ENCODE data around the gene DOCK4. TPM values are rescaled to one million over a fixed set of nuclear protein-coding genes. Genes with fewer than 3 reads are reported as not detected.

The DOCK4 gene
- polyA plus RNA-seq, 1 donor: 8.1 TPM

DNA sequence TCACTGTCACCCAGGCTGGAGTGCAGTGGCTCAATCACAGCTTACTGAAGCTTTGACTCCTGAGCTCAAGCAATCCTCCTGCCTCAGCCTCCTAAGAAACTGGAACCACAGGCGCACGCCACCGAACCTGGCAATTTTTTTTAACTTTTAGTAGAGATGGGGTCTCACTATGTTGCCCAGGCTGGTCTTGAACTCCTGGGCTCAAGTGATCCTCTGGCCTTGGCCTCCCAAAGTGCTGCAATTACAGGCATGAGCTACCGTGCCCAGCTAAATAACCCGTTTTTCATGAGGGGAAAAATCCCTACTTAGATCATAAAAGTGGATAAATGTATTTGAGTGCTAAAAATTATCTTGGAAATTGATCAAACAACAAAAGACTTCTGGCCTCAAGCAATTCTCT is 443.4 kb downstream of the DOCK4 start:
- WGBS (ENCODE audit: insufficient coverage, low lambda C conversion rate): 30% methylated on average over 2 of the region's 5 CpGs
- H3K27me3 ChIP-seq (ENCODE audit: control insufficient read depth, insufficient read depth, low read length): no peaks in the 10 kb centered on the region
- H3K36me3 ChIP-seq (ENCODE audit: control insufficient read depth, insufficient read depth, low read length): no peaks in the 10 kb centered on the region
- H3K4me1 ChIP-seq (ENCODE audit: control insufficient read depth, insufficient read depth, low read length): no peaks in the 10 kb centered on the region
- no peak for DNase-seq
- H3K9me3 ChIP-seq (ENCODE audit: control insufficient read depth, low read depth, low read length): no peaks in the 10 kb centered on the region
- H3K4me3 ChIP-seq (ENCODE audit: low read length): no peak overlapping the region
- no peak overlapping the region for H3K27ac ChIP-seq (ENCODE audit: low read length)

- no peaks in the 10 kb centered on the region for H3K4me1 ChIP-seq (ENCODE audit: control insufficient read depth, insufficient read depth, low read length)
- no peak for DNase-seq
- H3K27ac ChIP-seq (ENCODE audit: low read length): no peak overlapping the region
- no peaks in the 10 kb centered on the region for H3K9me3 ChIP-seq (ENCODE audit: control insufficient read depth, low read depth, low read length)
- no peaks in the 10 kb centered on the region for H3K36me3 ChIP-seq (ENCODE audit: control insufficient read depth, insufficient read depth, low read length)
- H3K4me3 ChIP-seq (ENCODE audit: low read length): no peak overlapping the region
- H3K27me3 ChIP-seq (ENCODE audit: control insufficient read depth, insufficient read depth, low read length): no peaks in the 10 kb centered on the region
Measured at GRCh38 chr7:111762211-111762610, 444.0 kb downstream of the DOCK4 start.

GRCh38 chr7:111760043-111760442 is 446.2 kb downstream of the DOCK4 start:
- DNase-seq: no peak
- no CpG with 5 or more reads among the region's 8 CpGs for WGBS (ENCODE audit: insufficient coverage, low lambda C conversion rate)
- Histone ChIP-seq H3K27ac (ENCODE audit: low read length) (no peak overlapping the region), H3K36me3 (ENCODE audit: control insufficient read depth, insufficient read depth, low read length) (no peaks in the 10 kb centered on the region), H3K27me3 (ENCODE audit: control insufficient read depth, insufficient read depth, low read length) (no peaks in the 10 kb centered on the region), H3K4me3 (ENCODE audit: low read length) (no peak overlapping the region), H3K9me3 (ENCODE audit: control insufficient read depth, low read depth, low read length) (no peaks in the 10 kb centered on the region), H3K4me1 (ENCODE audit: control insufficient read depth, insufficient read depth, low read length) (no peaks in the 10 kb centered on the region)

DNA sequence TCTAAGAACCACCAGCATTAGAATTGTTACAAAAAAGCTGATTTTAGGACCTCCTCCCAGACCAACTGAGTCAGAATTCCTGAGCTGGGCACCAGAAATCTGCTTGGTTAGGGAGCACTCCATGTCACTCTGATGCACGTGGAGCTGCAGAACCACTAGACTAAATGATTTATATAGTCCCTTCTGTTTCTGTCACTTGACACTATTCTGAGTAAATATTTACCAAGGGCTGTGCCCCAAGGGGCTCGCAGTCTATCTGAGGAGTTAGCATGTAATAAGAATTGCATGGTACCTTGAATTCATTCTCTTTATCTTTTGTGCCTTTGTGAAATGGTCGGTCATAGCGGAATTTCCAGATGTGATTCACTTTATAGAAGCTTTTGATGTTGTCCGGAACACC is 447.9 kb downstream of the DOCK4 start:
- H3K4me3 ChIP-seq (ENCODE audit: low read length): no peak overlapping the region
- H3K9me3 ChIP-seq (ENCODE audit: control insufficient read depth, low read depth, low read length): no peaks in the 10 kb centered on the region
- H3K36me3 ChIP-seq (ENCODE audit: control insufficient read depth, insufficient read depth, low read length): no peaks in the 10 kb centered on the region
- peak in 1 of 2 donors; percentile 24 for DNase-seq
- H3K4me1 ChIP-seq (ENCODE audit: control insufficient read depth, insufficient read depth, low read length): no peaks in the 10 kb centered on the region
- H3K27me3 ChIP-seq (ENCODE audit: control insufficient read depth, insufficient read depth, low read length): no peaks in the 10 kb centered on the region
- no CpG with 5 or more reads among the region's 5 CpGs for WGBS (ENCODE audit: insufficient coverage, low lambda C conversion rate)
- no peak overlapping the region for H3K27ac ChIP-seq (ENCODE audit: low read length)

GRCh38 chr7:111756687-111757178 is 449.5 kb downstream of the DOCK4 start:
- no peak overlapping the region for H3K4me3 ChIP-seq (ENCODE audit: low read length)
- no peaks in the 10 kb centered on the region for H3K27me3 ChIP-seq (ENCODE audit: control insufficient read depth, insufficient read depth, low read length)
- no peaks in the 10 kb centered on the region for H3K36me3 ChIP-seq (ENCODE audit: control insufficient read depth, insufficient read depth, low read length)
- H3K9me3 ChIP-seq (ENCODE audit: control insufficient read depth, low read depth, low read length): no peaks in the 10 kb centered on the region
- DNase-seq: no peak
- H3K27ac ChIP-seq (ENCODE audit: low read length): no peak overlapping the region
- H3K4me1 ChIP-seq (ENCODE audit: control insufficient read depth, insufficient read depth, low read length): no peaks in the 10 kb centered on the region
- 75% methylated on average over 2 of the region's 11 CpGs for WGBS (ENCODE audit: insufficient coverage, low lambda C conversion rate)

DNA sequence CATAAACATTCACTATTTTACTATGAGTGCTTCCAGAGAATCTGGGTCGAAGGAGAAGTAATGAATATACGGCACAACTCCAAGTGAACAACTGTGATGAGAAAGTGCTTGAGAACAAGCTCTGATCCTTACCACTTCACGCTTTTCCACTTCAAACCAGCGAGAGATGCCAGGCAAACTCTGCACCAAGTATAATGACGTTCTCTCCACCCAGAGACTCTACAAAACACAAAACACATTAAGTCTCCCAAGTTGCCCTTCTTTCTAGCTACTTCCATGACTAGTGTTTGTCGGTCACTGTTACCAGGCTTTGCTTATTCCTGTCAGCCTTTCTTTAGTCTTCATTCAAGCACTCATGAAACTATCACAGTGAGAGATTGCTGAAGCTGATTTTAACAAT is 450.8 kb downstream of the DOCK4 start:
- Histone ChIP-seq H3K9me3 (ENCODE audit: control insufficient read depth, low read depth, low read length) (no peaks in the 10 kb centered on the region), H3K27me3 (ENCODE audit: control insufficient read depth, insufficient read depth, low read length) (no peaks in the 10 kb centered on the region), H3K4me3 (ENCODE audit: low read length) (no peak overlapping the region), H3K27ac (ENCODE audit: low read length) (no peak overlapping the region), H3K36me3 (ENCODE audit: control insufficient read depth, insufficient read depth, low read length) (no peaks in the 10 kb centered on the region), H3K4me1 (ENCODE audit: control insufficient read depth, insufficient read depth, low read length) (peaks cover 2% of the 10 kb centered on the region)
- 100% methylated on average over 3 of the region's 6 CpGs for WGBS (ENCODE audit: insufficient coverage, low lambda C conversion rate)
- no peak for DNase-seq

GRCh38 chr7:111753968-111754367 is 452.2 kb downstream of the DOCK4 start:
- WGBS (ENCODE audit: insufficient coverage, low lambda C conversion rate): 75% methylated on average over 1 of the region's 3 CpGs
- H3K36me3 ChIP-seq (ENCODE audit: control insufficient read depth, insufficient read depth, low read length): no peaks in the 10 kb centered on the region
- DNase-seq: no peak

GRCh38 chr7:111752022-111752582 is 454.1 kb downstream of the DOCK4 start:
- DNase-seq: no peak
- H3K9me3 ChIP-seq (ENCODE audit: control insufficient read depth, low read depth, low read length): no peaks in the 10 kb centered on the region
- WGBS (ENCODE audit: insufficient coverage, low lambda C conversion rate): 60% methylated on average over 2 of the region's 4 CpGs

More at GRCh38 chr7:111753968-111754367, 452.2 kb downstream of the DOCK4 start:
- peaks cover 2% of the 10 kb centered on the region for H3K4me1 ChIP-seq (ENCODE audit: control insufficient read depth, insufficient read depth, low read length)
- H3K27ac ChIP-seq (ENCODE audit: low read length): no peak overlapping the region
- H3K4me3 ChIP-seq (ENCODE audit: low read length): no peak overlapping the region
- no peaks in the 10 kb centered on the region for H3K27me3 ChIP-seq (ENCODE audit: control insufficient read depth, insufficient read depth, low read length)
- H3K9me3 ChIP-seq (ENCODE audit: control insufficient read depth, low read depth, low read length): no peaks in the 10 kb centered on the region

GRCh38 chr7:111750878-111751277 is 455.3 kb downstream of the DOCK4 start:
- DNase-seq: no peak
- Histone ChIP-seq H3K27me3 (ENCODE audit: control insufficient read depth, insufficient read depth, low read length) (no peaks in the 10 kb centered on the region), H3K4me3 (ENCODE audit: low read length) (no peak overlapping the region), H3K9me3 (ENCODE audit: control insufficient read depth, low read depth, low read length) (no peaks in the 10 kb centered on the region), H3K27ac (ENCODE audit: low read length) (no peak overlapping the region), H3K4me1 (ENCODE audit: control insufficient read depth, insufficient read depth, low read length) (peaks cover 2% of the 10 kb centered on the region), H3K36me3 (ENCODE audit: control insufficient read depth, insufficient read depth, low read length) (no peaks in the 10 kb centered on the region)
- WGBS (ENCODE audit: insufficient coverage, low lambda C conversion rate): 100% methylated on average over 1 of the region's 2 CpGs

More at GRCh38 chr7:111752022-111752582, 454.1 kb downstream of the DOCK4 start:
- Histone ChIP-seq H3K4me3 (ENCODE audit: low read length) (no peak overlapping the region), H3K36me3 (ENCODE audit: control insufficient read depth, insufficient read depth, low read length) (no peaks in the 10 kb centered on the region), H3K27ac (ENCODE audit: low read length) (no peak overlapping the region), H3K4me1 (ENCODE audit: control insufficient read depth, insufficient read depth, low read length) (peaks cover 2% of the 10 kb centered on the region), H3K27me3 (ENCODE audit: control insufficient read depth, insufficient read depth, low read length) (no peaks in the 10 kb centered on the region)

GRCh38 chr7:111750228-111750627 is 456.0 kb downstream of the DOCK4 start:
- H3K9me3 ChIP-seq (ENCODE audit: control insufficient read depth, low read depth, low read length): no peaks in the 10 kb centered on the region
- H3K27me3 ChIP-seq (ENCODE audit: control insufficient read depth, insufficient read depth, low read length): no peaks in the 10 kb centered on the region
- H3K4me1 ChIP-seq (ENCODE audit: control insufficient read depth, insufficient read depth, low read length): peaks cover 2% of the 10 kb centered on the region
- H3K27ac ChIP-seq (ENCODE audit: low read length): no peak overlapping the region
- WGBS (ENCODE audit: insufficient coverage, low lambda C conversion rate): 30% methylated on average over 2 of the region's 4 CpGs
- DNase-seq: no peak
- no peaks in the 10 kb centered on the region for H3K36me3 ChIP-seq (ENCODE audit: control insufficient read depth, insufficient read depth, low read length)
- no peak overlapping the region for H3K4me3 ChIP-seq (ENCODE audit: low read length)

- 100% methylated on average over 1 of the region's 2 CpGs for WGBS (ENCODE audit: insufficient coverage, low lambda C conversion rate)
- no peak for DNase-seq
- no peak overlapping the region for H3K27ac ChIP-seq (ENCODE audit: low read length)
Measured at GRCh38 chr7:111749625-111750024, 456.6 kb downstream of the DOCK4 start.

More at GRCh38 chr7:111749625-111750024, 456.6 kb downstream of the DOCK4 start:
- H3K27me3 ChIP-seq (ENCODE audit: control insufficient read depth, insufficient read depth, low read length): no peaks in the 10 kb centered on the region
- peaks cover 2% of the 10 kb centered on the region for H3K4me1 ChIP-seq (ENCODE audit: control insufficient read depth, insufficient read depth, low read length)
- H3K9me3 ChIP-seq (ENCODE audit: control insufficient read depth, low read depth, low read length): no peaks in the 10 kb centered on the region
- H3K4me3 ChIP-seq (ENCODE audit: low read length): no peak overlapping the region
- H3K36me3 ChIP-seq (ENCODE audit: control insufficient read depth, insufficient read depth, low read length): no peaks in the 10 kb centered on the region
